PC-3 (cell line): ENCODE measurements around the gene RARA. TPM values are rescaled to one million over a fixed set of nuclear protein-coding genes. Genes with fewer than 3 reads are reported as not detected.

ENCODE experiments used
- ATAC-seq: fragments of 200-7000 bp; cut with Tn5 transposase; 2 replicates; pipeline ENCODE4 v1.9.1; 2020; ENCODE audit warnings: mild to moderate bottlenecking, moderate library complexity
- BruUV-seq: library from RNA; stranded (reverse); fragments of 400-500 nt; replicated peaks from 2 replicates; lab custom pipeline; 2021; lab: Mats Ljungman, UMichigan
- CTCF ChIA-PET: fragments of 300-600 bp; sonication (Branson Sonifier 250); formaldehyde crosslinking; loops from one replicate; lab custom pipeline; 2022; ENCODE audit warnings: antibody characterized with exemption; lab: Charles Lee
- POLR2A ChIA-PET: fragments of 300-600 bp; sonication (Branson Sonifier 250); formaldehyde crosslinking; loops from one replicate; lab custom pipeline; 2022; ENCODE audit warnings: antibody characterized with exemption; ENCODE audit not compliant: unreplicated experiment; lab: Charles Lee
- DNase-seq: peaks from one replicate; pipeline ENCODE4 v3.0.0-alpha.2; 2015
- H2AFZ ChIP-seq: fragments of 300-600 bp; sonication (generic); 2 replicates; pipeline ENCODE4 v1.6.0; 2016; ENCODE audit warnings: antibody characterized with exemption, low read length
- H3F3A ChIP-seq: fragments of 300-600 bp; sonication (generic); one replicate; pipeline ENCODE4 v1.6.0; 2017; ENCODE audit warnings: antibody characterized with exemption, low read length, control low read depth, mild to moderate bottlenecking; ENCODE audit not compliant: unreplicated experiment
- H3K27ac ChIP-seq: fragments of 300-600 bp; sonication (generic); 2 replicates; pipeline ENCODE4 v1.5.1; 2016; ENCODE audit warnings: mild to moderate bottlenecking, low read length
- H3K27me3 ChIP-seq: fragments of 300-600 bp; sonication (generic); 2 replicates; pipeline ENCODE4 v1.6.1; 2016; ENCODE audit warnings: low read length, mixed read lengths
- H3K36me3 ChIP-seq: fragments of 300-600 bp; sonication (generic); 2 replicates; pipeline ENCODE4 v1.6.1; 2016; ENCODE audit warnings: low read depth, mixed run types, low read length, mixed read lengths
- H3K4me1 ChIP-seq: fragments of 300-600 bp; sonication (generic); 2 replicates; pipeline ENCODE4 v1.5.1; 2016; ENCODE audit warnings: low read length; ENCODE audit not compliant: insufficient read depth
- H3K4me2 ChIP-seq: fragments of 300-600 bp; sonication (generic); 2 replicates; pipeline ENCODE4 v1.6.0; 2016; ENCODE audit warnings: low read length
- H3K4me3 ChIP-seq: fragments of 300-600 bp; sonication (generic); 2 replicates; pipeline ENCODE4 v1.5.1; 2016; ENCODE audit warnings: mild to moderate bottlenecking, low read length, mixed read lengths
- H3K79me2 ChIP-seq: fragments of 300-600 bp; sonication (generic); 2 replicates; pipeline ENCODE4 v1.6.1; 2017; ENCODE audit warnings: low read length, mixed read lengths
- H3K9ac ChIP-seq: fragments of 300-600 bp; sonication (generic); 2 replicates; pipeline ENCODE4 v1.6.0; 2016; ENCODE audit warnings: mild to moderate bottlenecking, low read length
- H3K9me2 ChIP-seq: fragments of 300-600 bp; sonication (generic); replicated peaks from 2 replicates; pipeline ENCODE4 v1.6.1; 2016; ENCODE audit warnings: mixed run types, low read length, mixed read lengths
- H3K9me3 ChIP-seq: fragments of 300-600 bp; sonication (generic); 2 replicates; pipeline ENCODE4 v1.6.1; 2016; ENCODE audit warnings: low read length, mixed read lengths
- H4K20me1 ChIP-seq: fragments of 300-600 bp; sonication (generic); 2 replicates; pipeline ENCODE4 v1.6.1; 2016; ENCODE audit warnings: low read length, mixed read lengths
- EZH2 ChIP-seq: fragments of 300-600 bp; sonication (generic); IDR thresholded peaks from one replicate; pipeline ENCODE4 v1.6.1; 2017; ENCODE audit warnings: antibody characterized with exemption, mild to moderate bottlenecking, low read length; ENCODE audit not compliant: unreplicated experiment
- EZH2phosphoT487 ChIP-seq: fragments of 300-600 bp; sonication (generic); IDR thresholded peaks from 2 replicates; pipeline ENCODE4 v1.6.1; 2018; ENCODE audit warnings: mild to moderate bottlenecking, antibody characterized with exemption, low read length, borderline replicate concordance
- intact Hi-C: fragments of 100-400 bp; cut with micrococcal nuclease; formaldehyde crosslinking; loops from 2 replicates; pipeline ENCODE4 v1.9.0; 2023
- total RNA-seq: library from RNA; depleted of rRNA; stranded (reverse); fragments of >200 nt; gene quantifications from 2 replicates; pipeline ENCODE4 v1.2.3, GENCODE V29; 2014
- TF ChIP-seq, protein P1 (sequence below): fragments of 300-600 bp; sonication (generic); conservative IDR thresholded peaks from 2 replicates; pipeline ENCODE4 v1.5.1; 2017; ENCODE audit warnings: antibody characterized with exemption, low read depth, mild to moderate bottlenecking, low read length

RARA gene
- total RNA-seq, 1 experiment from 2014 or later: 19.6 TPM

DNA sequence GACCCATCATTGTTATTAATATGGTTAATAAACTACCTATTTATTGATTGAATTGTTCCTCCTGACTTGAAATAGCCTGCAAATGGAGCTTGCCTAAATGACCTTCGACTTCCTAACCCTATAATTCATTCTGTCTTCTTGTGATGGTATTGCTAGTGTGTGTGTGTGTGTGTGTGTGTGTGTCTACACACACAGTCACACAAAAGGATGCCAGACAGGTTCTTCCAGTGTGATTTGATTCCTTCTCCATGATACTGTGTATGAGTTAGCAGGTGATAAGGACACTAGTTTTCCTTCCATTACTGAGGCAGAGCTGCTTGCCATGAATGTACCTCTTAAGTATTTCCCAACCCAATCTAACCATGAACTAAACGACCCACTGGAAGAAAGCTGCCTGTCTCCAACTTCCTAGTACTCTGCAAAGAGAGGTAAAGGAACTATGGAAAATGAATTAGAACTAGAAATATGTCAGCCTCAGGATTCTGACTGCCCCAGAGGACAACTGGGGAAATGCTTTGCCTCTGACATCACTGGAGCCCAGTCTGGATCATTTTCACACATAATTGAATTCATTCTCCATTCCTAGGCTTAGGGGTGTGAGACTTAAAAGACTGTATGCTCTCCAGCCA is 24.8 kb upstream of the RARA start:
- POLR2A ChIA-PET: no interaction called here
- peak; percentile 21 for ATAC-seq

DNA sequence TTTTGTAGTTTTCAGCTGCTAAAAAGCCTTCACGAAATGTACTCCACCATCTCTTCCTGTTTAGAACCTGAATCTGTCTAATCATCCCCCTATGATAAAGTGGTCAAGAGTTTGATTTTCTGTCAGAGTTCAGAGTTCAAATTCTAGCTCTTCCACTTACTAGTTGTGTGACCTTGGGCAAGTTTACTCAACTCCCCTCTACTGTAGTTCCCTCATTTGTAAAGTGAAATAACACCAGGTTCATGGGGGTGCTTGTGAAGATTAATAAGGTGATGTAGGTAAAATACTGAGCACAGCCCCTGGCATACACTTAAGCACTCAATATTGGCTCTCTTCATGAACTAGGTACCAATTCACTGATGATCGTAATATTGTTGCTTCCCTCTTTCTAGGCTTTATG is 22.5 kb upstream of the RARA start:
- peaks cover 14% of the 10 kb centered on the region for H4K20me1 ChIP-seq
- no peak overlapping the region for H3K27ac ChIP-seq
- no peak overlapping the region for H3K9ac ChIP-seq
- no peaks in the 10 kb centered on the region for H3K9me3 ChIP-seq
- DNase-seq: no peak
- peaks cover 20% of the 10 kb centered on the region for H3K36me3 ChIP-seq
- intact Hi-C loops: no loop called here
- H3K4me1 ChIP-seq: peaks cover 39% of the 10 kb centered on the region
- H3K9me2 ChIP-seq: no peaks in the 10 kb centered on the region
- BruUV-seq: no TSS peak
- TF ChIP-seq, protein P1, sequence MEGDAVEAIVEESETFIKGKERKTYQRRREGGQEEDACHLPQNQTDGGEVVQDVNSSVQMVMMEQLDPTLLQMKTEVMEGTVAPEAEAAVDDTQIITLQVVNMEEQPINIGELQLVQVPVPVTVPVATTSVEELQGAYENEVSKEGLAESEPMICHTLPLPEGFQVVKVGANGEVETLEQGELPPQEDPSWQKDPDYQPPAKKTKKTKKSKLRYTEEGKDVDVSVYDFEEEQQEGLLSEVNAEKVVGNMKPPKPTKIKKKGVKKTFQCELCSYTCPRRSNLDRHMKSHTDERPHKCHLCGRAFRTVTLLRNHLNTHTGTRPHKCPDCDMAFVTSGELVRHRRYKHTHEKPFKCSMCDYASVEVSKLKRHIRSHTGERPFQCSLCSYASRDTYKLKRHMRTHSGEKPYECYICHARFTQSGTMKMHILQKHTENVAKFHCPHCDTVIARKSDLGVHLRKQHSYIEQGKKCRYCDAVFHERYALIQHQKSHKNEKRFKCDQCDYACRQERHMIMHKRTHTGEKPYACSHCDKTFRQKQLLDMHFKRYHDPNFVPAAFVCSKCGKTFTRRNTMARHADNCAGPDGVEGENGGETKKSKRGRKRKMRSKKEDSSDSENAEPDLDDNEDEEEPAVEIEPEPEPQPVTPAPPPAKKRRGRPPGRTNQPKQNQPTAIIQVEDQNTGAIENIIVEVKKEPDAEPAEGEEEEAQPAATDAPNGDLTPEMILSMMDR: no peak
- TF ChIP-seq EZH2phosphoT487 (no peak), EZH2 (no peak)
- ChIA-PET POLR2A (no interaction called here), CTCF (no interaction called here)
- H2AFZ ChIP-seq: no peak overlapping the region
- no peak overlapping the region for H3K4me3 ChIP-seq
- peaks cover 10% of the 10 kb centered on the region for H3F3A ChIP-seq
- H3K79me2 ChIP-seq: peaks cover 35% of the 10 kb centered on the region
- H3K4me2 ChIP-seq: no peak overlapping the region
- H3K27me3 ChIP-seq: no peaks in the 10 kb centered on the region
- ATAC-seq: no peak

More for the DNA sequence above, 24.8 kb upstream of the RARA start:
- peaks cover 15% of the 10 kb centered on the region for H3K79me2 ChIP-seq
- CTCF ChIA-PET: no interaction called here
- H3K4me2 ChIP-seq: peak overlapping the region; percentile 84
- 0 out of 2 replicates have a peak, but pooled peaks cover 7% of the 10 kb centered on the region for H3K36me3 ChIP-seq
- DNase-seq: peak; percentile 90
- H3K4me1 ChIP-seq: peaks cover 29% of the 10 kb centered on the region
- peak overlapping the region; percentile 60 for H3K4me3 ChIP-seq
- no peaks in the 10 kb centered on the region for H3K9me2 ChIP-seq
- no peaks in the 10 kb centered on the region for H3K9me3 ChIP-seq
- TF ChIP-seq EZH2phosphoT487 (no peak), EZH2 (no peak)
- TF ChIP-seq, protein P1: no peak; the same call in 1 of the 2 replicates
- H3K9ac ChIP-seq: peak overlapping the region; percentile 55
- BruUV-seq: TSS peak; percentile 23
- H3F3A ChIP-seq: peaks cover 10% of the 10 kb centered on the region
- H4K20me1 ChIP-seq: peaks cover 5% of the 10 kb centered on the region
- intact Hi-C loops: no loop called here
- H3K27me3 ChIP-seq: no peaks in the 10 kb centered on the region
- H3K27ac ChIP-seq: peak overlapping the region; percentile 96
- H2AFZ ChIP-seq: no peak overlapping the region

DNA sequence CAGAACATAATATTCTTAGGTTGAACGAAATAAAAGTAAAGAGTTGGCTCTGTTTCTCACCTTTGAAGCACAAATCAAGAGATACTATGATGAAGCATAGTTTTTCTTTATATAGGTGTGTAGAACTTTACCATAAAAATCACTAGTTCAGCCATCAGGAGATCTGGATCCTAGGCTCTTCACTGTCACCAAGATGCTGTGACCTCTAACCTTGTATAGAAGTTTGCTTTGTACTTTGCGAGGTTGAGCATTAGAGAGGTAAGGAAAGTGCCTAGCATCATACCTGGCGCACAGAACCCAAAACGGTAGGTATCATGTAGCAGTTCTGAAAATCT is 21.9 kb upstream of the RARA start:
- Histone ChIP-seq H3K4me1 (peaks cover 39% of the 10 kb centered on the region), H3K9ac (no peak overlapping the region), H4K20me1 (peaks cover 14% of the 10 kb centered on the region), H3K27me3 (no peaks in the 10 kb centered on the region), H3K36me3 (peaks cover 24% of the 10 kb centered on the region), H3F3A (peaks cover 10% of the 10 kb centered on the region), H3K9me2 (no peaks in the 10 kb centered on the region), H3K79me2 (peaks cover 35% of the 10 kb centered on the region), H2AFZ (no peak overlapping the region), H3K4me3 (0 out of 2 replicates have a peak overlapping the region, but pooled peaks have one; percentile 26), H3K9me3 (no peaks in the 10 kb centered on the region), H3K27ac (no peak overlapping the region), H3K4me2 (peak overlapping the region; percentile 57)
- TF ChIP-seq, protein P1: no peak
- TF ChIP-seq EZH2phosphoT487: no peak
- no peak for TF ChIP-seq EZH2
- BruUV-seq: no TSS peak
- no peak for DNase-seq
- CTCF ChIA-PET: no interaction called here
- ATAC-seq: no peak
- POLR2A ChIA-PET: no interaction called here
- intact Hi-C loops: no loop called here
